Transverse colon (tissue), 4 donors: ENCODE measurements around the gene TTPAL. TPM values are rescaled to one million over a fixed set of nuclear protein-coding genes. Genes with fewer than 3 reads are reported as not detected.

Source experiments
- DNase-seq: peaks from one replicate; pipeline ENCODE4 v3.0.0-alpha.2; 2019
- H3K27ac ChIP-seq, 4 donors: fragments of 200-600 bp; sonication (generic); 2 replicates each; pipeline ENCODE4 v1.5.1; 2016 to 2018; ENCODE audit warnings: inconsistent platforms in 4 of 4
- H3K27me3 ChIP-seq: fragments of 200-600 bp; sonication (generic); 2 replicates; pipeline ENCODE4 v1.5.1; 2017; ENCODE audit warnings: inconsistent platforms
- H3K36me3 ChIP-seq, 4 donors: fragments of 200-600 bp; sonication (generic); 2 replicates each; pipeline ENCODE4 v1.5.1; 2017 to 2019; ENCODE audit warnings: inconsistent platforms in 4 of 4
- H3K4me1 ChIP-seq, 4 donors: fragments of 200-600 bp; sonication (generic); 2 replicates each; pipeline ENCODE4 v1.5.1; 2017 to 2020; ENCODE audit warnings: inconsistent platforms in 4 of 4
- H3K4me3 ChIP-seq, 4 donors: fragments of 200-600 bp; sonication (generic); 1 replicate in 1 of 4; 2 replicates in 3 of 4; pipeline versions ENCODE4 v1.5.1 to v1.6.1; 2017 to 2019; ENCODE audit warnings: inconsistent platforms in 4 of 4
- H3K9me3 ChIP-seq, 2 donors: fragments of 200-600 bp; sonication (generic); 2 replicates each; pipeline ENCODE4 v1.5.1; 2017 to 2019; ENCODE audit warnings: inconsistent platforms in 2 of 2
- CTCF ChIP-seq, 5 experiments: fragments of 200-600 bp in 3 of 5; fragments of 450-650 bp in 2 of 5; sonication (generic) in 3 of 5; IDR thresholded peaks; 1 replicate in 2 of 5; 2 replicates in 3 of 5; pipeline ENCODE4 v1.5.1; 2016 to 2017; ENCODE audit warnings: antibody characterized with exemption in 5 of 5, inconsistent platforms in 3 of 5, mild to moderate bottlenecking in 2 of 5, moderate library complexity in 1 of 5
- EP300 ChIP-seq: sonication (generic); formaldehyde crosslinking; IDR thresholded peaks from one replicate; pipeline ENCODE4 v1.6.1; 2017; ENCODE audit warnings: antibody characterized with exemption, low read depth
- POLR2A ChIP-seq: fragments of 450-650 bp; IDR thresholded peaks from one replicate; pipeline ENCODE4 v1.6.1; 2016; ENCODE audit warnings: antibody characterized with exemption, mild to moderate bottlenecking, moderate library complexity
- POLR2AphosphoS5 ChIP-seq, 3 donors: sonication (generic); formaldehyde crosslinking; IDR thresholded peaks; one replicate each; pipeline ENCODE4 v1.6.1; 2016; ENCODE audit warnings: antibody characterized with exemption in 3 of 3
- WGBS, 2 donors: methylation state at CpG; one replicate each; pipeline ENCODE4 v1.1.5; 2018; ENCODE audit warnings: low coverage in 1 of 2; 5-methylcytosine and 5-hydroxymethylcytosine counted together
- in situ Hi-C, 4 donors: fragments of 200-750 bp; cut with MboI; loops; one replicate each; pipeline versions ENCODE4 v1.15.0 to v1.15.1; 2017; ENCODE audit warnings: low sequenced_read_pairs in 3 of 4, low pct_ligation_motif_present in 1 of 4, low pct_unique_long_range_greater_than_20kb in 1 of 4
- intact Hi-C: fragments of 100-400 bp; cut with DNase I; formaldehyde crosslinking; loops from one replicate; pipeline ENCODE4 v1.15.1; 2023; ENCODE audit warnings: low total_unique reads
- total RNA-seq, 4 donors: library from RNA; depleted of rRNA; stranded (reverse); fragments of >200 nt; gene quantifications; one replicate each; pipeline ENCODE4 v1.1.0, GENCODE V29; 2016

Gene TTPAL
- total RNA-seq, 4 donors from 2014 or later, result 6.8 to 20.9 (median 9.2) TPM

DNA sequence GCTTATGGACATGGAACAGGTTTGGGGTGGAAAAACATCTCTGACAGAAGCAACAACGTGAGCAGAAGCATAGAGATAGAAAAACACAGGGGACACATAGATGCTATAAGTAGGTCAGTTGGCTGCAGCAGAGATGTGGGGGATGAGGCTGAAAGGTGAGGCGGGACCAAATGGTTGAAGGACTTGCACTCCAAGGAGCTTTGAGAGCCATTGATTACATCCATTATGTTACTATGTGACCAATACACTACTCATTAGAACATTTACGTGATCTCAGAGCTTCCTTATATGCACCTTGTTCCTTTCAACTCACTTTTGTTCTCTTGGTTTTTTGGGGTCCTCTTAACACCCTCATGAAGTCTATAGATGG lies 47.9 kb upstream of the TTPAL start:
- Histone ChIP-seq H3K4me1 (no peaks in the 10 kb centered on the region), H3K27me3 (no peaks in the 10 kb centered on the region), H3K4me3 (no peak overlapping the region), H3K9me3 (no peaks in the 10 kb centered on the region), H3K27ac (no peak overlapping the region), H3K36me3 (no peaks in the 10 kb centered on the region)
- intact Hi-C loops (no loop called here), in situ Hi-C loops (no loop called here)
- 85 to 100% methylated on average over 2 to 3 of the region's 3 CpGs for whole genome bisulfite sequencing, 2 donors
- TF ChIP-seq POLR2AphosphoS5 (IDR thresholded peaks at IDR 0.05) (no peak), POLR2A (no peak), CTCF (IDR thresholded peaks at IDR 0.05) (no peak), EP300 (no peak)
- no peak for DNase-seq

DNA sequence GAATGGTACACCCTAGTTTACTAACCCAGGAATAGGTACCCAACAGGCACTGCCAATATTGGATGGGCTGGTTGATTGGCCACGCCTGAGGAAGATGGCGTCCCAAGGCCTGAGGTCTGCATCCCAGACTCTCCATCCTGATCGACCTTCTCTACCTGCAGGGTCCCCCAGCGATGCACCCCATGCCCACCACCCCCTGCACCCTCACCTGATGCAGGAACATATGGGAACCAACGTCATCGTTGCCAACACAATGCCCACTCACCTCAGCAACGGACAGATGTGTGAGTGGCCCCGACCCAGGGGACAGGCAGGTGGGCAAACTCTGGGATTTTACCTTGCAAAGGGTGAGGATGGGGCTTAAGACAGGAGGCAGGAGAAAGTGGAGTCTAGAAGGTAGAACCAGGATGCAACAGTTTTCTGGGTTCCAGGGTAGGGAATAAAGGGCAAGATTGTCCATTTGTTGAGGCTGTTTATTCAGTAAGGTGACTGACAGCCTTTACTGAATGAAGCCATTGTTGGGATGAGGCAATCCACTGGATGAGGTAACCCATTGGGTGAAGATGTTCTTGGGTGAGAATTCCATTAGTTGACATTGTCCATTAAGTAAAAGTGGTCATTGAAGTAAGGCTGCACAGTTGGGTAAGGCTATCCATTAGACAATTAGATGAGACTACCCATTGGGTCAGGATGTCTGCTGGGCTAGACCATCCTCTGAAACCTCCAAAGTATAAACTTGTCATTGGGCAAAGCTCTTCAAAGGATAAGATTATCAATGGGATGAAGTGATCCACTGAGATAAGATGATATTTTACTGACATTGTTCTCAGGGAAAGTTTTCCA lies 47.3 kb upstream of the TTPAL start:
- TF ChIP-seq CTCF (IDR thresholded peaks at IDR 0.05) (no peak), POLR2AphosphoS5 (IDR thresholded peaks at IDR 0.05) (no peak), EP300 (no peak), POLR2A (no peak)
- intact Hi-C loops (no loop called here), in situ Hi-C loops (no loop called here)
- WGBS, 2 donors, result 88 to 92% methylated on average over 2 to 8 of the region's 8 CpGs
- no peak for DNase-seq
- Histone ChIP-seq H3K27me3 (no peaks in the 10 kb centered on the region), H3K36me3 (no peaks in the 10 kb centered on the region), H3K4me1 (peaks cover 0 to 5% (median 0%) of the 10 kb centered on the region in 4 donors), H3K9me3 (no peaks in the 10 kb centered on the region), H3K27ac (no peak overlapping the region), H3K4me3 (no peak overlapping the region)

DNA sequence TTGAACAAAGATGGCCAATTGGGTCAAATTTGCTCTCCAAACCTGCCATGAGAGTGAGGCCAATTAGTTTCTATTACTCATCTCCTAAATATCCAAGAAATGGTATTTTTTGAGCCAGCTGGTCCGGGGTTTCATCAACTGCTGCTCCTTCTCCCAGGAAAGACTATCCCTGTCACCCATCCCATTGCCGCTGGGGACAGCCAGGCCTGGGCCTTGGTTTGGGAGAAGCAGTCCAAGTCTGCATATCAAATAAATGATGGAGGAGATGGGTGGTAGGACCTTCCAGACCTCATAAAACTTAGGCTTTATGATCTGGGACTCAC lies 46.7 kb upstream of the TTPAL start:
- in situ Hi-C loops, result no loop called here
- Histone ChIP-seq H3K4me3 (no peak overlapping the region), H3K4me1 (peaks cover 0 to 11% (median 2%) of the 10 kb centered on the region in 4 donors), H3K9me3 (no peaks in the 10 kb centered on the region), H3K27ac (no peak overlapping the region), H3K36me3 (no peaks in the 10 kb centered on the region), H3K27me3 (no peaks in the 10 kb centered on the region)
- intact Hi-C loops, result no loop called here
- TF ChIP-seq POLR2AphosphoS5 (IDR thresholded peaks at IDR 0.05), result no peak
- no peak for DNase-seq
- WGBS, 2 donors, result 85 to 90% methylated on average over 2 of the region's 2 CpGs

- WGBS, 2 donors, result 45 to 76% methylated on average over 2 to 17 of the region's 17 CpGs
- in situ Hi-C loops, result no loop called here
- no peaks in the 10 kb centered on the region for H3K27me3 ChIP-seq
- intact Hi-C loops, result loop anchor here (5.0 kb wide), 1 partner anchor 557 kb away; no protein-coding TSS in a partner anchor
- H3K9me3 ChIP-seq, result no peaks in the 10 kb centered on the region
- H3K36me3 ChIP-seq, result no peaks in the 10 kb centered on the region
- peaks cover 0 to 13% (median 5%) of the 10 kb centered on the region in 4 donors for H3K4me1 ChIP-seq
- H3K27ac ChIP-seq, result peak overlapping the region in 2 of 4 donors; percentile 15 to 43
- H3K4me3 ChIP-seq, result no peak overlapping the region
- TF ChIP-seq POLR2AphosphoS5 (IDR thresholded peaks at IDR 0.05), result no peak
- no peak for TF ChIP-seq POLR2A
- no peak for TF ChIP-seq CTCF (IDR thresholded peaks at IDR 0.05)
- no peak for DNase-seq
Observed at GRCh38 chr20:44429419-44430269, 46.0 kb upstream of the TTPAL start.
